Thymus (tissue), 11 donors: ENCODE results near the gene HMG20A. TPM values are rescaled to one million over a fixed set of nuclear protein-coding genes. Genes with fewer than 3 reads are reported as not detected.

Experiments used
- DNase-seq, 9 donors: peaks; one replicate each; pipeline ENCODE4 v3.0.0-alpha.2; 2013; ENCODE audit warnings: low spot score in 9 of 9, low read depth in 6 of 9, missing footprints in 1 of 9
- H3K27ac ChIP-seq, 2 donors: one replicate each; pipeline ENCODE4 v1.5.1; 2013; ENCODE audit warnings: control low read depth in 1 of 2, low read depth in 1 of 2, low read length in 1 of 2, mild to moderate bottlenecking in 1 of 2, moderate library complexity in 1 of 2
- H3K27me3 ChIP-seq, 2 donors: one replicate each; pipeline ENCODE4 v1.5.1; 2013; ENCODE audit warnings: low read length in 1 of 2; ENCODE audit not compliant: control insufficient read depth in 2 of 2, insufficient read depth in 1 of 2
- H3K36me3 ChIP-seq, 2 donors: one replicate each; pipeline ENCODE4 v1.5.1; 2013; ENCODE audit warnings: low read length in 1 of 2, mild to moderate bottlenecking in 1 of 2, moderate library complexity in 1 of 2; ENCODE audit not compliant: control insufficient read depth in 2 of 2, insufficient read depth in 2 of 2
- H3K4me1 ChIP-seq, 2 donors: one replicate each; pipeline ENCODE4 v1.5.1; 2013; ENCODE audit warnings: low read length in 2 of 2; ENCODE audit not compliant: control insufficient read depth in 2 of 2, insufficient read depth in 2 of 2
- H3K4me3 ChIP-seq, 2 donors: one replicate each; pipeline ENCODE4 v1.5.1; 2013; ENCODE audit warnings: low read length in 2 of 2, control low read depth in 1 of 2, mild to moderate bottlenecking in 1 of 2
- H3K9me3 ChIP-seq, 2 donors: one replicate each; pipeline ENCODE4 v1.5.1; 2013; ENCODE audit warnings: low read length in 1 of 2, mild to moderate bottlenecking in 1 of 2; ENCODE audit not compliant: control insufficient read depth in 2 of 2, insufficient read depth in 1 of 2
- WGBS: extraction: QIAGEN DNeasy Blood & Tissue Kit; methylation state at CpG from one replicate; pipeline ENCODE4 v1.1.7; 2013; 5-methylcytosine and 5-hydroxymethylcytosine counted together
- polyA plus RNA-seq: library from polyadenylated mRNA; stranded (reverse); fragments of 200-250 nt; gene quantifications from one replicate; pipeline ENCODE4 v1.2.3, GENCODE V29; 2013
- total RNA-seq: library from RNA; stranded (reverse); fragments of 120-200 nt; gene quantifications from one replicate; pipeline ENCODE4 v1.2.4, GENCODE V29; 2013
- donor health status: healthy.

Gene HMG20A
- total and polyA plus RNA-seq, 2 donors: 25.8 to 33.0 TPM

GRCh38 chr15:77495838-77496596 is 75.3 kb downstream of the HMG20A start:
- Histone ChIP-seq H3K9me3 (no peaks in the 10 kb centered on the region), H3K27me3 (no peaks in the 10 kb centered on the region), H3K4me3 (no peak overlapping the region), H3K27ac (peak overlapping the region in 1 of 2 donors; percentile 45), H3K4me1 (peaks cover 6 to 25% of the 10 kb centered on the region in 2 donors), H3K36me3 (no peaks in the 10 kb centered on the region)
- no peak for DNase-seq
- 94% methylated on average over 10 of the region's 10 CpGs for WGBS

- H3K27me3 ChIP-seq: no peaks in the 10 kb centered on the region
- no peak overlapping the region for H3K4me3 ChIP-seq
- DNase-seq: peak in 8 of 9 donors; percentile 34 to 73 (median 46)
- 43% methylated on average over 16 of the region's 16 CpGs for WGBS
- no peaks in the 10 kb centered on the region for H3K9me3 ChIP-seq
- H3K36me3 ChIP-seq: no peaks in the 10 kb centered on the region
- H3K27ac ChIP-seq: peak overlapping the region in 1 of 2 donors; percentile 45
- peaks cover 6 to 25% of the 10 kb centered on the region in 2 donors for H3K4me1 ChIP-seq
Measured at GRCh38 chr15:77496715-77497109, 76.0 kb downstream of the HMG20A start.

- 88% methylated on average over 7 of the region's 7 CpGs for WGBS
- Histone ChIP-seq H3K4me1 (peaks cover 6 to 25% of the 10 kb centered on the region in 2 donors), H3K27ac (peak overlapping the region in 1 of 2 donors; percentile 58), H3K9me3 (no peaks in the 10 kb centered on the region), H3K36me3 (no peaks in the 10 kb centered on the region), H3K27me3 (no peaks in the 10 kb centered on the region), H3K4me3 (no peak overlapping the region)
- DNase-seq: no peak
Measured at GRCh38 chr15:77497110-77497737, 76.5 kb downstream of the HMG20A start.

- no peak for DNase-seq
Measured at GRCh38 chr15:77497942-77498361, 77.3 kb downstream of the HMG20A start.

GRCh38 chr15:77499087-77499760 is 78.5 kb downstream of the HMG20A start:
- H3K4me1 ChIP-seq: peaks cover 0 to 17% of the 10 kb centered on the region in 2 donors
- no peak for DNase-seq
- H3K27me3 ChIP-seq: no peaks in the 10 kb centered on the region
- no peak overlapping the region for H3K4me3 ChIP-seq
- 96% methylated on average over 4 of the region's 4 CpGs for WGBS
- H3K36me3 ChIP-seq: no peaks in the 10 kb centered on the region
- H3K9me3 ChIP-seq: no peaks in the 10 kb centered on the region
- H3K27ac ChIP-seq: no peak overlapping the region

More at GRCh38 chr15:77497942-77498361, 77.3 kb downstream of the HMG20A start:
- no peaks in the 10 kb centered on the region for H3K9me3 ChIP-seq
- 93% methylated on average over 6 of the region's 6 CpGs for WGBS
- no peaks in the 10 kb centered on the region for H3K36me3 ChIP-seq
- no peaks in the 10 kb centered on the region for H3K27me3 ChIP-seq
- no peak overlapping the region for H3K27ac ChIP-seq
- peaks cover 6 to 25% of the 10 kb centered on the region in 2 donors for H3K4me1 ChIP-seq
- no peak overlapping the region for H3K4me3 ChIP-seq

GRCh38 chr15:77500989-77501388 is 80.3 kb downstream of the HMG20A start:
- Histone ChIP-seq H3K4me1 (peaks cover 0 to 14% of the 10 kb centered on the region in 2 donors), H3K9me3 (no peaks in the 10 kb centered on the region), H3K27me3 (no peaks in the 10 kb centered on the region), H3K36me3 (no peaks in the 10 kb centered on the region), H3K4me3 (no peak overlapping the region), H3K27ac (no peak overlapping the region)
- 98% methylated on average over 2 of the region's 2 CpGs for WGBS
- no peak for DNase-seq

DNA sequence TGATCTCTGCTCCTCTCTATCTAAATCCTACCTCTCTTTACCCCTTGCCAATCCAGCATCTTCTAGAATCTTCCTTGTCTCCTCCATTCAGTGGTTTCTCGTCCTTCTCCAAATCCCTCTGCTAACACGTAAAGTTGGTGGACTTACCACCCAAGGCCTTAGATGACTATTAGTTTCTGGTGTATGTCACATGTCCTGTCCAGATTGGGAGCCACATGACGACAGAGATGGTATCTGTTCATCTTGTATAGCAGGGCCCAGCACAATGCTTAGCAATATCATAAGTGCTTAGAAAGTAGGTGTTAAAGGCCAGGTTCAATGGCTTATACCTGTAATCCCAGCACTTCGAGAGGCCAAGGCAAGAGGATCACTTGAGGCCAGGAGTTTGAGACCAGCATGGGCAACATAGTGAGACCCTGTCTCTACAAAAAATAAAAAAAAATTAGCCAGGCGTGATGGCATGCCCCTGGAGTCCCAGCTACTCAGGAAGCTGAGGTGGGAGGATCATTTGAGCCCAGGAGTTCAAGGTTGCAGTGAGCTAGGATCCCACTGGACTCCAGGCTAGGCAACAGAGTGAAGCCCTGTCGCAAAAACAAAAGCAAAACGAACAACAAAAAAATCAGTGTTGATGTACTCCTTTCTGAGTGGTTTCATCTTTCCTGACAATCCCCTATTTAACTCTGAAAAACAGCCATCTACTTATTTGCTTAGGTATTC is 81.8 kb downstream of the HMG20A start:
- no peak overlapping the region for H3K4me3 ChIP-seq
- DNase-seq: no peak
- no peaks in the 10 kb centered on the region for H3K27me3 ChIP-seq
- H3K27ac ChIP-seq: no peak overlapping the region
- WGBS: 98% methylated on average over 7 of the region's 7 CpGs
- H3K36me3 ChIP-seq: no peaks in the 10 kb centered on the region
- peaks cover 0 to 14% of the 10 kb centered on the region in 2 donors for H3K4me1 ChIP-seq
- H3K9me3 ChIP-seq: no peaks in the 10 kb centered on the region

GRCh38 chr15:77503240-77503639 is 82.6 kb downstream of the HMG20A start:
- Histone ChIP-seq H3K27ac (no peak overlapping the region), H3K4me3 (no peak overlapping the region), H3K36me3 (no peaks in the 10 kb centered on the region), H3K9me3 (no peaks in the 10 kb centered on the region), H3K4me1 (peaks cover 0 to 21% of the 10 kb centered on the region in 2 donors), H3K27me3 (no peaks in the 10 kb centered on the region)
- no peak for DNase-seq
